ENCODE results near the gene HNF4A.

- TF ChIP-seq POLR2A (IDR thresholded peaks at IDR 0.05), result no peak
- TF ChIP-seq CTCF (IDR thresholded peaks at IDR 0.05), result no peak
Observed at GRCh38 chr20:44344723-44345122, 10.8 kb upstream of the HNF4A start.
